Mammary epithelial cell (primary cell): ENCODE results near the gene AKAP13.

Experiments
- EZH2 ChIP-seq: IDR thresholded peaks from 2 replicates; pipeline ENCODE4 v1.6.1; 2012; ENCODE audit warnings: low read length, inconsistent platforms, borderline replicate concordance
- TF ChIP-seq, protein P1 (sequence below), 2 donors: IDR thresholded peaks in 1 of 2; conservative IDR thresholded peaks in 1 of 2; 2 replicates each; pipeline ENCODE4 v1.5.1; 2011 to 2012; ENCODE audit warnings: inconsistent platforms in 2 of 2, low read length in 2 of 2, mild to moderate bottlenecking in 2 of 2, control low read depth in 1 of 2, low read depth in 1 of 2; ENCODE audit not compliant: insufficient read depth in 1 of 2; ENCODE audit errors: extremely low read depth in 1 of 2

DNA sequence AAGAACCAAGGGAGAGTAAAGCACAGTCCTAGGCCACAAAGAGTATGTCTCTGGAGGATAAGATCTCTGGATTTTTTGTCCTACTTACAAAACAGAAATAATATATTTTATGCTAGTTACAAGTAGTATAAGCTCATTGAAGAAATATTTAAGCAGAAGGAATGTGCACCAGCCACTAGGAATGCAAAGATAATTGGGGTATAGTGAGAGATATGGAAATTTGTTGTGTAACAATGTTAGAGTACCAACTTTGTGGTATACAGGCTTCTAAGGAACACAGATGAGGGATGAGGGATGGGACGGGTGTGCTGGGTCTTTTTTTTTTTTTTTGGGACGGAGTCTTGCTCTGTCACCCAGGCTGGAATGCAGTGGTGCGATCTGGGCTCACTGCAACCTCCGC lies 26.5 kb downstream of the AKAP13 start:
- TF ChIP-seq, protein P1, sequence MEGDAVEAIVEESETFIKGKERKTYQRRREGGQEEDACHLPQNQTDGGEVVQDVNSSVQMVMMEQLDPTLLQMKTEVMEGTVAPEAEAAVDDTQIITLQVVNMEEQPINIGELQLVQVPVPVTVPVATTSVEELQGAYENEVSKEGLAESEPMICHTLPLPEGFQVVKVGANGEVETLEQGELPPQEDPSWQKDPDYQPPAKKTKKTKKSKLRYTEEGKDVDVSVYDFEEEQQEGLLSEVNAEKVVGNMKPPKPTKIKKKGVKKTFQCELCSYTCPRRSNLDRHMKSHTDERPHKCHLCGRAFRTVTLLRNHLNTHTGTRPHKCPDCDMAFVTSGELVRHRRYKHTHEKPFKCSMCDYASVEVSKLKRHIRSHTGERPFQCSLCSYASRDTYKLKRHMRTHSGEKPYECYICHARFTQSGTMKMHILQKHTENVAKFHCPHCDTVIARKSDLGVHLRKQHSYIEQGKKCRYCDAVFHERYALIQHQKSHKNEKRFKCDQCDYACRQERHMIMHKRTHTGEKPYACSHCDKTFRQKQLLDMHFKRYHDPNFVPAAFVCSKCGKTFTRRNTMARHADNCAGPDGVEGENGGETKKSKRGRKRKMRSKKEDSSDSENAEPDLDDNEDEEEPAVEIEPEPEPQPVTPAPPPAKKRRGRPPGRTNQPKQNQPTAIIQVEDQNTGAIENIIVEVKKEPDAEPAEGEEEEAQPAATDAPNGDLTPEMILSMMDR (conservative IDR thresholded peaks at IDR 0.05 in 1 of 2, IDR thresholded peaks at IDR 0.05 in 1 of 2; ENCODE audit: extremely low read depth in 1 of 2, insufficient read depth in 1 of 2, low read depth in 1 of 2, low read length in 2 of 2): no peak
- no peak for TF ChIP-seq EZH2
